ENCODE data around the gene SLC25A5.
"Not testable (repeated sequence)": the region's sequence is repeated elsewhere in the genome, so short reads cannot be mapped to it uniquely, and the experiment has no call there.

Gene SLC25A5

DNA sequence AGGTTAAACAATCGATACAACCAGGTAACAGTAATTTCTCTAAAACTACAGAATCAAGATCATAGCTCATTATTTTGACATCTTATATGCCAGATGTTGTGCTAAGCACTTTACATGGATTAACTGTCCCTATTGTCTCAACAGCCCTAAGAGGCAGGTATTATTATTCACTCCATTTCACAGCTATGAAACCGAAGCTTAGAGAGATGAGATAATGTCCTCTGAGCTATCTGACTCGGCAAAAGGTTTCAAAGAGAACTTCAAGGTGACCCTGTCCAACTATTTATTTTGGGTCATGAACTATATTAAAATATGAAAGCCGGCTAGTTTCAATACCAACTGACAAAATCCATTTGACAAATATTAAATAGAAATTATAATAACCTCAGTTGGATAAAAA, 10.3 kb downstream of the SLC25A5 start:
- no peak for DNase-seq

DNA sequence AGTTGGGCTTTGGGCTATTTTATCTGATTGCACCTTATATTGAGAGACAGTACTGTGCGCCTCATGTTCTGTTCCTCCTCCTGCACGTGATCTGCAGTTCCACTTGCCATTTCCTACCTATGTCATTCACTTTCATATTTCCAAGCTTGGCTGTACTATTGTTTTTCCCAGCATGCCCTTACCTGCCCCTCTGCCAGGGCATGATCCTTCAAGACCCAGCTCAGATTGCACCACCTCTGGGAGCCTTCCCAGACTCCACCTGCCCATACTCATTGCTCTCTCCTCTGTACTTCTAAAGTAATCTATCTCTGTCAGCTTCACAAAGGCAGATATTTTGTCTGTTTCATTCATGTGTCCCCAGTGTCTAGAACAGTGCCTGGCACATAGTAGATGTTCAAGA, 11.6 kb downstream of the SLC25A5 start:
- DNase-seq = no peak

DNA sequence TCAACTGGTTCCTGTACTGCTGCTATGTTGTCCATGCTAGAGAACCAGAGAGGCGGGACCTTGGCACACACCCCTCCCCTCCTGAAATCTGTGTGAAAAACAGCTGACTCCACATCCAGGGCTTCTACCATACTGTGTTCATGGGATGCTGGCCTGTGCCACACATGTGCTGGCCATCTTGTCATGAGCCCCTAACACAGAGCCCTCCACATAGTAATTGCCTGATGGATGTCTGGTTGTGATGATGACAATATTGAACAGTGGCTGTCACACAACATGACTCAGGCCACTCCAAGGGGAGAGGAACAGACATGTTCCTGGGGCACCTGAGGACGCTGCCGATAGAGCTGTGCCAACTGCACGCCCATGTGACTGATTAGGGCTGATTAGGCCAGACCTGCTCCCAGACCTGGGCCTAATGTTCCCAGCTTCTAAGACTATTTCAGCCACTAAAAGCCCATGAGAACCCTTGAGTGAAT, 13.1 kb downstream of the SLC25A5 start:
- no peak for DNase-seq

DNA sequence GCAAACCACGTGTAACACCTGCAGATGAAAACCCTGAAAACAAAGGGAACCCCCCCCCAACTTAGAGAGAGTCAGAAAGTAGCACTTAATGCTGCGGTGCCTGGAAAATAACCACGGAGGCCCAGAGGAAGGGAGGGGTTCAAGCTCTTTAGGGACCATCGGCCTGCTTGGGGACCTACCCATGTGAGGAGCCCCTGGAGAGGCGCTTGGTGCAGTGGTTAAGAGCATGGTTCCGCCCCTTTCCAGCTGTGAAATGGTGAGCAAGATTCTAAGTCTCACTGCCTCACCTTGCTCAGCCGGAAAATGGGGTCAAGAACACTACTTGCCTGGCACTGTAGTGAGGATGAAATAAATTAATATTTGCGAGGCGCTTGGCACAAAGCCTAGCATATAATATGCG, 13.8 kb downstream of the SLC25A5 start:
- no peak for DNase-seq

DNA sequence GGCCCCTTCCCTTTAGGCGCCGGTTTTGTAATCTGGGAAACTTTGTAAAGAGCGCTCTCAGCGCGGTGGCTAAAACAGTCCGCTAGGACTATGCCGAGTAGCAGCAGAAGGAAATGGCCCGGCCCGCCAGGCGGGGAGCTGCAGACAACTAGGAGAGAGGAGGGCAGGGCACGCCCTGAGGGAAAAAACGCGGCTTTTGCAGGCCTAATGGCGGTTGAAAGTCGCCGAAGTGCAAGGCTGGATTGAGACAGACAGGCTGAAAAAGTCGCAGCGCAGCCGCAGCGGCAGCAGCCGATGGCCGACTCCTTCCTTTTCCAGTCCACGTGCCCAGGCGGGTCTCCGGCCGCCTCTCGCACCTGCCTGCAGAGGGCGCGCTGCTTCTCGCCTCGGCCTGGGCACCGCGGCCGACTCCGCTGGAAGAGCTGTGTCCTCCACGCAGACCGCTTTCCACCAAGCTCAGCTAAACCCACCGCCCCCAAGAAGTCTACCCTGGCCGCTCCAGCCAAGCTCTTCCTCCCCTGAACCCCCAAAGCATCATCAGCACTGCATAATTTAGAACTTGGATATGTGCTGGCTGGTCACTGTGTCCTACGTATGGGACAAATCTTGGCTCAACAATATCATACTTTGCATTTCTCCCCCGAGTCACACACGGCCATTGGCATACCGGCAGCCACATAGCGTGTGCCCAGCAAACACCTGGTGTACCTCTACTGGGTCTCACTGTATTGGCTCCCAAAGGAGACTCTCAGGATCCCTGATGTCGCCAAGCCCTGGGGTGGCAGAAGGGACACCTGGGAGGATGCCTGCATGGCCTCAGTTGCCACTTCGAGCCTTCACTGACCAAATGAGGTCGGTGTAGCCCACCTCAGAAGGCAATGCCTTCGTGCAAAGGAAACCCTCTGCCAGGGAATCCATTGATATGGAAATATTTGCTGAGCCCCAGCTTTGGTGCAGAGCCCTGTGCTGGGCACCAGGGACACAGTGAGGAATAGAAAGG, 14.5 kb downstream of the SLC25A5 start:
- peak; percentile 34 for DNase-seq

DNA sequence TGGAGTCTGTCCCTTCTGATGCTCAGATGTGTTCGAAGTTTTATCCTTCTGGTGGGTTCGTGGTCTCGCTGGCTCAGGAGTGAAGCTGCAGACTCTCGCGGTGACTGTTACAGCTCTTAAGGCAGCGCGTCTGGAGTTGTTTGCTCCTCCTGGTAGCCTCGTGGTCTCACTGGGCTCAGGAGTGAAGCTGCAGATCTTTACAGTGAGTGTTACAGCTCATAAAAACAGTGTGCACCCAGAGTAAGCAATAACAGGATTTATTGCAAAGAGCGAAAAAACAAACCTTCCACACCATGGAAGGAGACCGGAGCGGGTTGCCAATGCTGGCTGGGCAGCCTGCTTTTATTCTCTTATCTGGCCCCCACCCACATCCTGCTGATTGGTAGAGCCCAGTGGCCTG, 18.5 kb downstream of the SLC25A5 start:
- DNase-seq = no peak

DNA sequence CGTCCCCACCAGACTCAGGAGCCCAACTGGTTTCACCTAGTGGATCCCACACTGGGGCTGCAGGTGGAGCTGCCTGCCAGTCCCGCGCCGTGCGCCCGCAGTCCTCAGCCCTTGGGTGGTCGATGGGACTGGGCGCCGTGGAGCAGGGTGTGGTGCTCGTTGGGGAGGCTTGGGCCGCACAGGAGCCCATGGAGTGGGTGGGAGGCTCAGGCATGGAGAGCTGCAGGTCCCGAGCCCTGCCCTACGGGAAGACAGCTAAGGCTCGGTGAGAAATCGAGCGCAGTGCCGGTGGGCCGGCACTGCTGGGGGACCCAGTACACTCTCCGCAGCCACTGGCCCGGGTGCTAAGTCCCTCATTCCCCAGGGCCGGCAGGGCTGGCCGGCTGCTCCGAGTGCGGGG, 19.5 kb downstream of the SLC25A5 start:
- DNase-seq = not testable (repeated sequence)

DNA sequence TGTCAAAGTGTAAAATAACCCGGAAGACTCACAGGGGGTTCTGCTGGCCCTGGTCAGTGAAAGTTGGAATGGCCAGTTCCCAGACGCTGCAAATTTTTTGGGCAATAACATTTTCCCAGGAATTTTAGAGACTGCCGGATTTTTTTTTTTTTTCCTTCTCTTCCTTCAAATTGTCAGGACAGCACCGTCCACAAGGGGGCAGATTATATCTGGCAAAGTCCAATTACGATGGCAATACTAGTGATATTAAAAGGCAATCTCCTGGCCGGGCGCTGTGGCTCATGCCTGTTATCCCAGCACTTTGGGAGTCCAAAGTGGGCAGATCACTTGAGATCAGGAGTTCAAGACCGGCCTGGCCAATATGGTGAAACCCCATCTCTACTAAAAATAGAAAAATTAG, 20.5 kb downstream of the SLC25A5 start:
- peak; percentile 47 for DNase-seq

DNA sequence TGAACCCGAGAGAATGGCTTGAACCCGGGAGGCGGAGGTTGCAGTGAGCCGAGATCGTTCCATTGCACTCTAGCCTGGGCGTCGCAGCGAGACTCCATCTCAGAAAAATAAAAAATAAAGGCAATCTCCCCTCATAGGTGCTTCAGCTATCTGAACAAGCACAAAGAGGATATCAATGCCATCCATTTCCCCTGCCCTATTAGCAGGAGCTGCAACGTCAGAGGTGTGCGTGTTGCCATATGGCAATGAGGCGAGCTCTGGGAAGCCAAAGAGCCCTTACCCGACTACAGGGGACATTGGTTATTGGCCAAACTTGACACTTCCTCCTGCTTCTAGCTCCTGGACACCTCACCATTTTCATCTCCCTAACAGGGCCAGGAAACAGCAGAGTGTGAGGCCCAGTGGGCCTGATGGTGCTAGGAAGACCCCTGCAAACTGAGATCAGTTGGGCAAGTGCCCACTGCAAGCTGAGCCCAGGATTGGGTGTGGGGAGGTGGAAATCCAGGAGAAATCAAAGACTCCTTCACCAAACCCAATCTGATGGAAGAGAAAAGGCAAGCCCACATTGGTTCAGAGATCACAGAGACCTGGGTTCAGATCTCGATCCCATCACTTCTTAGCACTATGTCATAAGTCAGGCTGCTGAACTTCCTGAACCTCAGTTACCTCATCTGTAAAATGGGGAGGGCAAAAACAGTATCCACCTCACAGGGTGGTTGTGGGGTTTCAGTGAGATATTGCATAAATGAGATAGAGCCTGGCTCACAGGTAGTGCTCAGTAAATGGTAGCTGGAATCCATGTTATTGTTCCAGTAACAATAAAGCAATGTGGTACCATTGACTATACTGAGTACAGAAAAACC, 21.2 kb downstream of the SLC25A5 start:
- no peak for DNase-seq

DNA sequence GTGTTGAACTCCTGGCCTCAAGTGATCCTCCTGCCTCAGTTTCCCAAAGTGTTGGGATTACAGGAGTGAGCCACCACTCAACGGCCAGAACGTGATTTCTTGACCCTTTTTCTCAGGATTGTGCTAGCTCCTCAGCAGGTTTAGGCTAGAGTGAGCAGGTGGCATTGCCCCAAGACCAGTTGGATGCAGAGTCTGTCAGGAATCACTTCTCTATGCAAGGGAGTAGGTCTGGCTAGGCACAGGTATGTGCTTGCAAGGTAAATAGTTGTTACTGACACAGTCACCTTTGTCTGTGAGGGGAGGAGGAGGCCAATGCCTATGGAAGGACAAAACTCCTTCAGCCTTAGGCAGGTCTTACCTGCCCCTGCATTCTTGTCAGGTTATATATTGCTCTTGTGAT, 24.2 kb downstream of the SLC25A5 start:
- DNase-seq = no peak

DNA sequence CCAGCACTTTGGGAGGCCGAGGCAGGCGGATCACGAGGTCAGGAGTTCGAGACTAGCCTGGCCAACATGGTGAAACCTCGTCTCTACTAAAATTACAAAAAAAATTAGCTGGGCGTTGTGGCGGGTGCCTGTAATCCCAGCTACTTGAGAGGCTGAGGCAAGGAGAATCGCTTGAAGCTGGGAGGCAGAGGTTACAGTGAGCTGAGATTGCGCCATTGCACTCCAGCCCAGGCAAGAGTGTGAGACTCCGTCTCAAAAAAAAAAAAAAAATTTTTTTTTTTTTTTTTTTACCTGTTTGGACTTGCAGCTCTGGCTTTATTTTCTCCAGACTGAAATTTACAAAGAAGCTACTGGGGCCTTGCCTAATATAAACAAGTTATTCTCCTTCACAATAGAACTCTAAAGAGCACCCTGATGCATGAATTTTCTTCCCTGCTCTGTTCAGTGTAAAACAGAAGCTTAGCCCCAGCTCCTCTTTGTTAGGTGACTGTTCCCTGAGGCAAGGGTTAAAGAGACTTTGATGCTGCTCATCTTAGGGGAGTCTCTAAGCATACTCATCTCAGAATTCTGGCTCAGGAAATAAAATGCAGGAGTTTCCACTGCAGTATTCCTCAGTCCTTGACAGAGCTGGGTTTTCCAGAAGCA, 25.7 kb downstream of the SLC25A5 start:
- not testable (repeated sequence) for DNase-seq

DNA sequence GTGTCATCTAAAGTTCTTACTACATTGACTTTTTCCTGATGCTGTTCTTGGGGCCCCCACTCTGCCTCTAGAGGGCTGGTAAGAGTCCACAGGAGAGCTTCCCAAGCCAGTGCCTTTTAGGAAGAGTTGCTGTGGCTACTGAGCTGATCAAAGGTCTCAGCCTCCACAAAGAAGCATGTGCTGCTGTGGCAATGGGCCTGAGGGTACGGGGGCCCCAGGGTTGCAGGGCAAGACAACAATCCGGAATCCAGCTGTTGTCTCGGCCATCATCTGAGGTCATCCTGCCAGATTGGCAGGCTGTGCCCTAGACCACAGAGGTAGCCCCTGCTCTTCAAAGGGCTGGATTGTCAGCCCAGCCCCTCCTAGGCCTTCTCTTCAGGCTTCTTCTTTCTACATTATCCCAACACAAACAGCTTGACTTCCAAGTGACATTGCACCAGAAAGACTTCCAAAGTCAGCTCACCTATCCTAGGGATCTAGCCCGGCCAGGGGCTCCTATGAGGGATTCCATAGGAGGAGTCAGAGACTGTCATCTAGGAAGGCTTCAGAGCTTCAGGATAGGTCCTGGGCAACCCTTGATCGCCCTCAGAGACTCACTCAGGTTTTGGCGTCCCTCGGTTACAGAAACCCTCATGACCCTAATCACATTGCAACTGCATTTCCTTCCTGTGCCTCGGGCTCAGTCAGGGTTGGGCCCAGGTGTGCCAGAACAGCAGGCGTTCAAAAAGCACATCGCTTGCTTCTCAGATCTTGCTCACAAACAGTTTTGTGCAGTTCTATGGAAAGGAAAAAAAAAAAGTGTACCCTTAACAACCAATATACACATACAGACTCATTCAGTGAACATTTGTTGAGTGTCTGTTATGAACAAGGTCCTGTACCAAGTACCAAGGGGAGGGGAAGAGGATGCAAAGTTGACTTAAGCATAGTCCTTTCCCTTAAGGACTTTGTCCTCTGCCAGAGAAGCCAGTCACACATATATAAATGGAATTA, 27.8 kb downstream of the SLC25A5 start:
- no peak for DNase-seq

DNA sequence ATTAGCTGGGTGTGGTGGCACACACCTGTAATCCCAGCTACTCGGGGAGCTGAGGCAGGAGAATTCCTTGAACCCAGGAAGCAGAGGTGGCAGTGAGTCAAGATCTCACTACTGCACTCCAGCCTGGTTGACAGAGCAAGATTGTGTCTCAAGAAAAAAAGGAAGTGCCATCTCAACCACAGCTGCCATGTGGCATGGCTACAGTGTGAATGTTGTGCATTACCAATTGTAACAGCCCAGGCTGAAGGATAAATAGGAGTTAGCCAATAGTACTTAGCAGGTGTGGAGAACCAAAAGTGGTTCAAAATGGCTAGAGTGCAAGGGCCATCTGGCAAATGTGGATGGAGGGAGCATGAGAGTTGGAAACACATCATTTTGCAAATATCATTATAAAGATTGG, 28.9 kb downstream of the SLC25A5 start:
- no peak for DNase-seq

DNA sequence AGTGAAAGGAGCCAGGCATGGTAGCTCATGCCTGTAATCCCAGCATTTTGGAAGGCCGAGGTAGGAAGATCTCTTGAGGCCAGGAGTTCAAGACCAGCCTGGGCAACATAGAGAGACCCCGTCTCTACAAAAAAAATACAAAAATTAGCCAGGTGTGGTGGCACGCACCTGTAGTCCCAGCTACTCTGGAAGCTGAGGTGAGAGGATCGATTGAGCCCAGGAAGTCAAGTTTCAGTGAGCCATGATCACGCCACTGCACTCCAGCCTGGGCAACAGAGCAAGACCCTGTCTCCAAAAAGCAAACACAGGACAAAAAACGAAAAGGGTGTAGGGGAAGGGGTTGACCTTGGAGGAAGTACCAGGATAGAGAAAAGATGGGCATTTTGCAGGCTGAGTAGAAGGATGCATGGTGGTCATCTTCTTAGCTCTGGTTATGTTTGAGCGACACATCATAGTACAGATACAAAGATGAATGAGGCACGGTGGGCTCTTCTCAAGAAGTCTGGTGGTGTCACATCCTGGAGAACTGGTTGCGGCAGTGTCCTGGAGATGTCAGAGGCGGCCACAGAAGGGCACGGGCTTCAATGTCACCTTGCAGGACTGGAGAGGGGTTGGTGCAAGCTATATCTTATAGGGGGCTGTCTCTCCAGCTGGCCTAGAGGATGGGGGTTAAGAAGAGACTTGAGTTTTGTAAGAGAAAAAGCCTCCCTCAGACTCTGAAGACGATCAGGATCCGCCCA, 32.0 kb downstream of the SLC25A5 start:
- no peak for DNase-seq

DNA sequence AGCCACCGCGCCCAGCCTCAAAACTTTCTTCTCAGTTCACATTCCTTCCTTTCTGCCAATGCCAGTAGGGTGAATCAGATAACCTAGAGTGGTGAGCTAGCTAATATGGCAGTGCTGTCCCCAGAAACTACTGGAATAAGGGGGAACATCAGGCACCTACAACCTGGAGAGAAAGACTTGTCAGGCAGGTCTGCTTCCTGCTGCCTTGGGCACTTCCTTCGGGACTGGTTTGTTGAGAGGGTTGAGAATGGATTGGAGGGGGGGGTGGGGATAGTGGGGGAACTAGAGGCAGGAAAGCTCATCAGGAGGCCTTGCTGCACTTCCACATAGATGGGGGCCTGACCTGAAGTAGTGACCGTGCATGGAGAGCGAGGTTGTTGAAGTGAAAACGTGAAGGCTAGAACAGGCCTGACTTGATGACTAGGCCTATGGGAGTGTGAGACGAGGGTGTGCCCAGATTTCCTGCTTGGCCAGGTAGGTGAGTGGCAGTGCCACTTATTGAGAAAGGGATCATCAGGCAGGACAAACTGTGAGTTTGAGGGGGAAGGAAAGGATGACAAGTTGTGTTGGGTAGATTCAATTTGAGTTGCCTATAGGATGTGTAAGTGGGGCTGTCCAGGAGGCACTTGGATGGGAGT, 33.4 kb downstream of the SLC25A5 start:
- no peak for DNase-seq

DNA sequence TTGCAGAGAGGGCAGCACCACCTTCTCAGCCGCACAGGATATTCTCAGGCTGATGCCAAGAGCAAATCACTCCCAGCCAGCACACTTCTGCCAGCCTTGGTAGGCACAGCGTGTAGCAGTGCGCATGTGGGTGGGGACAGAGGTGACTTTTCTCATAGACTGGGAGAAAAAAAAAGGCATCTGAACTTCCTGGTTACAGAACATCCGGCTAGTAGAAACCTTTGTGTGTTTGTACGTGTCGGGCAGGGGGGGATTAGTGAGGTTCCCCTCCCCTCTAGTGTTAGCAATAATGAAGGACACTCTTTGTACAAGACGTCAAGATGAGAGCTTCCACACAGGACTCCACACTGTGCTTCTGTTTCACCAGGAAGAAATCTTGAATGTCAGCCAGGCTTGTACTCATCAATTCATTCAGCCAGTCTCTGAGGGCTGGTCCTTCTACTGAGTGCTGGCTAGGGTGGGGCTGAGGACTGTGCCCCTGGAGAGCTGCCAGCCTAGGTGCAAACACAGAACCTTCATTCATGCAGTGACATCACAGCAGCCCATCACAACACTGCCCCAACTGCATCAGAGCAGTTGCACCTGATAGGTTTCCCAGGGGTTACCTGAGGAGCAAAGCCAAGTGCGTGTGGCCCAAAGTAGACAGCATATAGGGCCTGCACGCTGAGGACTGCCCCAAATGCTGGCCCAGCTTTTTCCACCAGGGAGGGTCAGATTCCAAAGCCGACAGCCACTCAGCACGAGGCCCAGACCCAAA, 34.7 kb downstream of the SLC25A5 start:
- DNase-seq = peak; percentile 26

DNA sequence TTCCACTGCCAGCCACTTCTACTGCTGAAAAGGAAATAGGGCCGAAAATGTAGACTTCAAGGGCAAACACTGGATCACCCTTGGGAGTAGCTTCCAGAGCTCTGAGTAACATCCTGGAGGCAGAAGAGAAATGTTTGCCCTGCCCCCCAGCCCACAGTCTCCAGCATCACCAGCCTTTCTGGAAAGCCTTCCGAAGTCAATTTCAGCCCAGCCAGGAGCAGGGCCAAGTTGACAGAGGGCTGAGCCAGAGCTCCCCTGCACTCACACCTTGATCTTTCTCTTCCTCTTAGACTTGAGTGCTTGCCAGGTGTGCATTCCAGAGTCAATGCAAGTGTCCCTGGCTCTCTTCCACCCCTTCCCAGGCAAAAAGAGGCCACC, 35.2 kb downstream of the SLC25A5 start:
- DNase-seq = peak; percentile 80

DNA sequence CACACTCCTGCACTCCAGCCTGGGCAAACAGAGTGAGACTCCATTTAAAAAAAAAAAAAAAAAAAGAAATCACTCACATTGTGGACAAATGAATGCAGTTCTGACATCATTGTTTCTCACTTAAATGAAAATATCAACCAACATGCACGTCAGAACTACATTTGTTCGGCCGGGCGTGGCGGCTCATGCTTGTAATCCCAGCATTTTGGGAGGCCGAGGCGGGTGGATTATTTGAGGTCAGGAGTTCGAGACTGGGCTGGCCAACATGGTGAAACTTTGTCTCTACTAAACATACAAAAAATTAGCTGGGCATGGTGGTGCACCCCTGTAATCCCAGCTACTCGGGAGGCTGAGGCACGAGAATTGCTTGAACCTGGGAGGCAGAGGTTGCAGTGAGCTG, 36.9 kb downstream of the SLC25A5 start:
- not testable (repeated sequence) for DNase-seq

DNA sequence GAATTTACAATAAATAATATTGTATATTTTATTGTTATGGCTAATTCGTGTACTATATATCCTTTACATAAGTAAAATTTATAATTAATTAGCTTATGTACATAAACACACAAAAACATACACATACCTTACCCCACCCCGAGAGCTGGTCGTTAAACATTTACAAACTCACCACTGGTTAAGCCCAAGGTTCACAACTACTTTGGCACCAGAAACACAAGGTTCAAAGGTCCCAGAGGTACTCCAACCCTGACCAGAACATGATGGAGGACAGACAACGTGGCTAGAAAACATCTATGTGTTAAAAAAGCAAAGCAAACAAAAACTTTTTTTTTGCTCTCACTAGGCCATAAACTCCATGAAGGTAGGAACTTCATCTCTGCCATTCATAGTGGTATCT, 37.7 kb downstream of the SLC25A5 start:
- DNase-seq = no peak

DNA sequence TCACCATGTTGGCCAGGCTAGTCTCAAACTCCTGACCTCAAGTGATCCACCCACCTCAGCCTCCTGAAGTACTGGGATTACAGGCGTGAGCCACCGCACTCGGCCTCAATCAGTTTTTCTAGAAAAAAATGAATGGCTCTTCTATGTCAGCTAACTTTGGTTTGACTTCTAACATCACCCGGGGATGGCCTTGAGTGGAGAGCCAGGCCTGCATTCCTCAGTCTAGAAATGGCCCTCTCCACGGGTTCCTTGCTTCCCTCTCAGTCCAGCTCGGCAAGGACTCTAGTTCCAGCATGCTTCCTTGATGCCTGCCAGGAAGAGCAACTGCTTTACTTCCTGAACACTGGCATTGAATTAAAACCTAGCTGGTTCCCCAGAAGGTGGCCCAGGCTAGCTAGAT, 39.0 kb downstream of the SLC25A5 start:
- no peak for DNase-seq
